HepG2 (cell line): Measurements from ENCODE around the gene ENAH. TPM values are rescaled to one million over a fixed set of nuclear protein-coding genes. Genes with fewer than 3 reads are reported as not detected.

ENCODE experiments used
- DPF2 ChIP-seq: sonication (generic); formaldehyde crosslinking; IDR thresholded peaks from 2 replicates; pipeline ENCODE4 v1.4.0; 2020; ENCODE audit warnings: mild to moderate bottlenecking, low read depth, missing genetic modification reagents, borderline replicate concordance
- FOXC1 ChIP-seq: sonication (generic); formaldehyde crosslinking; IDR thresholded peaks from 2 replicates; pipeline ENCODE4 v1.8.0; 2022; ENCODE audit warnings: mild to moderate bottlenecking, missing genetic modification reagents, borderline replicate concordance
- GABPA ChIP-seq, 2 experiments: IDR thresholded peaks; 2 replicates each; pipeline ENCODE4 v1.6.1; 2011 to 2016; ENCODE audit warnings: low read depth in 2 of 2, low read length in 1 of 2, missing biosample characterization in 1 of 2, missing genetic modification characterization in 1 of 2
- HIC2 ChIP-seq: sonication (generic); formaldehyde crosslinking; IDR thresholded peaks from 2 replicates; pipeline ENCODE4 v1.9.0; 2022; ENCODE audit warnings: low read depth, missing genetic modification reagents
- JUNB ChIP-seq: sonication (generic); formaldehyde crosslinking; IDR thresholded peaks from 2 replicates; pipeline ENCODE4 v1.8.0; 2022; ENCODE audit warnings: missing genetic modification reagents, mild to moderate bottlenecking, borderline replicate concordance
- KMT2A ChIP-seq: sonication (generic); formaldehyde crosslinking; IDR thresholded peaks from 2 replicates; pipeline ENCODE4 v1.4.0; 2020; ENCODE audit warnings: missing genetic modification reagents
- NFATC3 ChIP-seq: sonication (generic); formaldehyde crosslinking; IDR thresholded peaks from 2 replicates; pipeline ENCODE4 v1.5.1; 2020; ENCODE audit warnings: mild to moderate bottlenecking, missing genetic modification reagents
- PCBP1 ChIP-seq: fragments of 200-400 bp; formaldehyde crosslinking; IDR thresholded peaks from 2 replicates; pipeline ENCODE4 v1.6.1; 2017; ENCODE audit warnings: mild to moderate bottlenecking, low read depth, low read length, borderline replicate concordance
- RFXANK ChIP-seq: IDR thresholded peaks from 2 replicates; pipeline ENCODE4 v1.6.1; 2016
- SKI ChIP-seq: fragments of 450-650 bp; IDR thresholded peaks from one replicate; pipeline ENCODE4 v1.6.1; 2018; ENCODE audit warnings: mild to moderate bottlenecking; ENCODE audit not compliant: partially characterized antibody
- SKIL ChIP-seq: sonication (generic); formaldehyde crosslinking; IDR thresholded peaks from 2 replicates; pipeline ENCODE4 v1.8.0; 2022; ENCODE audit warnings: missing genetic modification reagents, mild to moderate bottlenecking, moderate library complexity, borderline replicate concordance
- SMAD1 ChIP-seq: sonication (generic); formaldehyde crosslinking; IDR thresholded peaks from 2 replicates; pipeline ENCODE4 v1.4.0; 2020; ENCODE audit warnings: missing genetic modification reagents, low read depth, mild to moderate bottlenecking, borderline replicate concordance
- SP4 ChIP-seq: sonication (generic); formaldehyde crosslinking; IDR thresholded peaks from 2 replicates; pipeline ENCODE4 v1.8.1; 2023; ENCODE audit warnings: mild to moderate bottlenecking, missing genetic modification reagents
- ZNF142 ChIP-seq: sonication (generic); formaldehyde crosslinking; IDR thresholded peaks from 2 replicates; pipeline ENCODE4 v1.4.0; 2020; ENCODE audit warnings: missing genetic modification reagents
- ZNF33A ChIP-seq: sonication (generic); formaldehyde crosslinking; IDR thresholded peaks from 2 replicates; pipeline ENCODE4 v1.5.1; 2020; ENCODE audit warnings: missing genetic modification reagents, mild to moderate bottlenecking, moderate library complexity, borderline replicate concordance
- ZNF446 ChIP-seq: sonication (generic); formaldehyde crosslinking; IDR thresholded peaks from 2 replicates; pipeline ENCODE4 v1.5.0; 2020; ENCODE audit warnings: mild to moderate bottlenecking, missing genetic modification reagents
- ZNF558 ChIP-seq: sonication (generic); formaldehyde crosslinking; IDR thresholded peaks from 2 replicates; pipeline ENCODE4 v1.9.0; 2022; ENCODE audit warnings: mild to moderate bottlenecking, missing genetic modification reagents, borderline replicate concordance
- ZNF563 ChIP-seq: sonication (generic); formaldehyde crosslinking; IDR thresholded peaks from 2 replicates; pipeline ENCODE4 v1.8.0; 2022; ENCODE audit warnings: mild to moderate bottlenecking, moderate library complexity, missing genetic modification reagents
- ZNF674 ChIP-seq: sonication (generic); formaldehyde crosslinking; IDR thresholded peaks from 2 replicates; pipeline ENCODE4 v1.5.0; 2020; ENCODE audit warnings: low read depth, mild to moderate bottlenecking, missing genetic modification reagents
- polyA plus RNA-seq, 8 experiments: library from polyadenylated mRNA; depleted of rRNA in 3 of 8; stranded (reverse) in 7 of 8; unstranded in 1 of 8; fragments of >200 nt; fragmentation: Illumina TruSeq in 4 of 8; extraction: Trizol in 4 of 8; gene quantifications; 2 replicates each; pipeline versions ENCODE4 v1.2.1 to v1.2.3, GENCODE V29; 2011 to 2016; ENCODE audit warnings: low read depth in 4 of 8, missing spikeins in 1 of 8, mixed read lengths in 1 of 8; ENCODE audit not compliant: insufficient read depth in 1 of 8
- total RNA-seq, 5 experiments: library from RNA; depleted of rRNA; stranded (reverse); fragments of >200 nt; fragmentation: Illumina TruSeq; extraction: Trizol; gene quantifications; 2 replicates each; pipeline ENCODE4 v1.2.3, GENCODE V29; 2016; ENCODE audit warnings: low read depth in 1 of 5

ENAH gene
- total and polyA plus RNA-seq, 2 of the 13 experiments (the other 11 are each of a cell fraction or from before 2014, with no cell fraction given) = 22.1 to 58.3 TPM

- TF ChIP-seq ZNF142 = no peak
- no peak for TF ChIP-seq ZNF446
- TF ChIP-seq NFATC3 (CRISPR knock-in tag) = no peak
- no peak for TF ChIP-seq JUNB (CRISPR knock-in tag)
- no peak for TF ChIP-seq SMAD1 (CRISPR knock-in tag)
- no peak for TF ChIP-seq ZNF674 (CRISPR knock-in tag)
- 0 out of 2 replicates have a peak, but pooled peaks have one; percentile 45 for TF ChIP-seq FOXC1 (CRISPR knock-in tag)
- TF ChIP-seq SKI = no peak
- no peak for TF ChIP-seq HIC2 (CRISPR knock-in tag)
- no peak for TF ChIP-seq PCBP1
- TF ChIP-seq GABPA (IDR thresholded peaks at IDR 0.05; ENCODE audit: low read depth, low read length) = no peak
- TF ChIP-seq GABPA (CRISPR knock-in tag; IDR thresholded peaks at IDR 0.05; ENCODE audit: low read depth) = no peak
- TF ChIP-seq ZNF558 (CRISPR knock-in tag) = no peak
- no peak for TF ChIP-seq DPF2
- TF ChIP-seq ZNF33A = no peak
- TF ChIP-seq SP4 (CRISPR knock-in tag) = no peak; the same call in 1 of the 2 replicates
- TF ChIP-seq SKIL (CRISPR knock-in tag) = no peak
- TF ChIP-seq KMT2A (CRISPR knock-in tag) = no peak
- TF ChIP-seq ZNF563 (CRISPR knock-in tag) = no peak
- TF ChIP-seq RFXANK = no peak
Measured at GRCh38 chr1:225441314-225442122, 211.4 kb downstream of the ENAH start (continued).
